Effector memory CD8-positive, alpha-beta T cell (primary cell): Measurements from ENCODE around the gene ABHD16B.

ENCODE experiments used
- ATAC-seq: fragments of 150-1000 bp; cut with Tn5 transposase; replicated peaks from 2 replicates; pipeline ENCODE4 v1.10.0; 2021; ENCODE audit warnings: mild to moderate bottlenecking, moderate library complexity
- DNase-seq, 3 experiments: peaks; one replicate each; pipeline ENCODE4 v3.0.0; 2021
- H3K27ac Mint-ChIP-seq, 2 donors: one replicate each; pipeline ENCODE4 v1.8.0; 2022; ENCODE audit warnings: mild to moderate bottlenecking in 2 of 2, mixed read lengths in 2 of 2, moderate library complexity in 2 of 2
- H3K27me3 Mint-ChIP-seq, 2 donors: one replicate each; pipeline ENCODE4 v1.8.0; 2022; ENCODE audit warnings: mixed read lengths in 2 of 2
- H3K36me3 Mint-ChIP-seq: one replicate; pipeline ENCODE4 v1.8.0; 2022; ENCODE audit warnings: mild to moderate bottlenecking, moderate library complexity, mixed read lengths; ENCODE audit not compliant: insufficient read depth
- H3K4me1 Mint-ChIP-seq, 2 donors: one replicate each; pipeline ENCODE4 v1.8.0; 2022; ENCODE audit warnings: low read depth in 2 of 2, mixed read lengths in 2 of 2
- H3K4me3 Mint-ChIP-seq, 2 donors: one replicate each; pipeline ENCODE4 v1.8.0; 2022; ENCODE audit warnings: mild to moderate bottlenecking in 2 of 2, mixed read lengths in 2 of 2, moderate library complexity in 2 of 2
- H3K9me3 Mint-ChIP-seq, 2 donors: one replicate each; pipeline ENCODE4 v1.8.0; 2022; ENCODE audit warnings: mixed read lengths in 2 of 2

ABHD16B gene

DNA sequence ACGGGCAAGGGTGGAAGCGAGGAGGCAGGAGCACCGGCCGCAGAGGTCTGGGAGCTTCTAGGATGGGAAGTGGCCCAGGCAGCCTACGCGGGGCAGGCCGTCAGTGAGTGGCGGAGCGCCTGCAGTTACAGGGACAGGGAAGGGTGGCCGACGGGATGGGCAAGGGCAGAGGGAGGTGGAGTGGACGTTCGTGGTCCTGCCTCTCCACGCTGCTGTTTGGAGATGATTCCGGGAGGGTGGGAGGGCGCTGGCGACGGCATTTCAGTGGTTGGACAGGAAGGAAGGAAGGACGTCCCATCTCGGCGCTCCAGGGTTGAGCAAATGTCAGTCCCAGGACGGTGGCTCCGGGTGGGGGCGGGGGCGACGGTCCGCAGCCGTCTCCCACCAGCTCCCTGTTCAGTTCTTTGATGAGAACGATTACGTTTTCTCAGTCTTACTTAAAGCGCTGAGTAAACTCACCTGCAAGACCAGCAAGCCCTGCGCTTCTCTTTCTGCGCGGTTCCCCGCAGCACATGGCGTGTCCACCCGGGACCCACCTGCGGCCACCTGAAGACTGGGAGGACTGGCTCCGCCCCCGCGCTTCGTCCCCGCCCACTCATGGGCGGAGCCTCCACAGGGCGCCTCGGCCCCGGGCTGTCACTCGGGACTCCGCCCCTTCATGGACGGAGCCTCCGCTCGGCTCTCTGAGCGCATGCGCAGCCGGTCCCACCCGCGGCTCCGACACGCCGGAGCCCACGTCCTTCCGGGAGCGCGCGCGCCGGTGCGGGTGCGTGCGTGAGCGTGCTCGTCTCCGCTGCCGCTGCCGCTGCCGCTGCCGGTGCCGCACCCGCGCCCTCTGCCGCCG is 33.3 kb downstream of the ABHD16B start, which contains the start of gene DNAJC5:
DNAJC5 (plus strand) TSS at position 769 of the 844 bp plus-strand sequence. CDS start 33,220 bp downstream, outside the sequence.
- H3K4me1 Mint-ChIP-seq = peaks cover 35 to 41% of the 10 kb centered on the region in 2 donors
- H3K27me3 Mint-ChIP-seq = no peaks in the 10 kb centered on the region
- no peaks in the 10 kb centered on the region for H3K9me3 Mint-ChIP-seq
- DNase-seq (peak; percentile 94 to 97 (median 95)), ATAC-seq (peak; percentile 82)
- peak within 1 kb of the TSS; percentile 82 to 92 for H3K4me3 Mint-ChIP-seq
- peaks cover 34% of the 10 kb centered on the region for H3K36me3 Mint-ChIP-seq
- H3K27ac Mint-ChIP-seq = peak within 1 kb of the TSS; percentile 95 to 96

DNA sequence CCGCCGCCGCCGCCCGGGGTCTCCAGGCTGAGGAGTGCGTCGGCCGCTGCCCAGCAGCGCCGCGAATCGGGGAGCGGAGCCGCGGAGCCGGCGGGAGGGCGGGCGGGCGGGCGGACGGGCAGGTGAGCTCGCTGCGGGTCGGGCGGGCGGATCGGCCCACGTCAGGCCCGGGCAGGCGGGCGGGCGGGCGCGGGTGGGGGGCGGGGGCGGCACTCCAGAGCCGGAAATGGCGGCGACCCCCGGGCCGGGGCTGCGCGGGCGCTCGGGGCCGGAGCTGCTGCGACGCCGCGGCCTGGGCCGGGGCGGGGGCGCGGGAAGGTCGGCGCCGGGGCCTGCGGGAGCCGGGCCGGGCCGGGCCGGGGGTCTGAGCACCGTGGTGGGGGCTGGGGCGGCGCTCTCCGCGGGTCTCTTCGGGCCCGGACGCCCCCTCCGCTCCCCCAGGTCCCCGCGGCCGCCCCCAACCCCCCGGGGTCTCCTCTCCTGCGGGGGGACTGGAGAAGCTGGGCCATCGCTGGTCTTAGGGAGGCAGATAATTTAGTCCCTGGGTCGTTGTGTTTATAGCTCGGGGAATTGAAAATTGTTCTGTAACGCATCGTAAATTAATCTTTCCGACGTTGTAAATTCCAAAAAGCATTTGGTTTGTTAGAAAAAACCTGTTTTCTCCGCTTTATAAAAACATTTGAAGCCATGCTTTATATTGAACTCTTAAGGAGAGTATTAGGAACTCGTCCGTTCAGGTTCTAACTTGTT is 34.1 kb downstream of the ABHD16B start:
- peaks cover 29% of the 10 kb centered on the region for H3K36me3 Mint-ChIP-seq
- peak overlapping the region; percentile 82 to 92 for H3K4me3 Mint-ChIP-seq
- no peak for ATAC-seq
- peak overlapping the region; percentile 95 to 96 for H3K27ac Mint-ChIP-seq
- H3K27me3 Mint-ChIP-seq = no peaks in the 10 kb centered on the region
- H3K4me1 Mint-ChIP-seq = peaks cover 35 to 41% of the 10 kb centered on the region in 2 donors
- DNase-seq = no peak
- no peaks in the 10 kb centered on the region for H3K9me3 Mint-ChIP-seq

DNA sequence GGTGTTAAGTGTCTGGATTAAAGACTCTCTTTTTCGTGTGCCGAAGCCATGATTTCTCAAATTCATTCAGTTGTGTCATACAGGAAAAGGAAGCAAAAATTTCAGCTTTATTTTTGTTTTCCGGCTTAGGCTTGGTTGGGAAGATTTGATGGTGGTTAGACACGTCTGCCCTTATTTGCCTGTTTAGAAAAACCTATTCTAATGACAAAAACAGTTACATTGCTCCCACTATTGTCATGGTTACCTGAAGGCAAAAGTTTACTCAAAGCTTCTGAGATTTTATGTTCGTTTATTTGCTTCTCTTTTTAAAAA is 34.6 kb downstream of the ABHD16B start:
- DNase-seq (no peak), ATAC-seq (peak; percentile 28)
- peaks cover 29% of the 10 kb centered on the region for H3K36me3 Mint-ChIP-seq
- peak overlapping the region; percentile 95 to 96 for H3K27ac Mint-ChIP-seq
- peak overlapping the region; percentile 82 to 92 for H3K4me3 Mint-ChIP-seq
- peaks cover 35 to 41% of the 10 kb centered on the region in 2 donors for H3K4me1 Mint-ChIP-seq
- H3K27me3 Mint-ChIP-seq = no peaks in the 10 kb centered on the region
- H3K9me3 Mint-ChIP-seq = no peaks in the 10 kb centered on the region

DNA sequence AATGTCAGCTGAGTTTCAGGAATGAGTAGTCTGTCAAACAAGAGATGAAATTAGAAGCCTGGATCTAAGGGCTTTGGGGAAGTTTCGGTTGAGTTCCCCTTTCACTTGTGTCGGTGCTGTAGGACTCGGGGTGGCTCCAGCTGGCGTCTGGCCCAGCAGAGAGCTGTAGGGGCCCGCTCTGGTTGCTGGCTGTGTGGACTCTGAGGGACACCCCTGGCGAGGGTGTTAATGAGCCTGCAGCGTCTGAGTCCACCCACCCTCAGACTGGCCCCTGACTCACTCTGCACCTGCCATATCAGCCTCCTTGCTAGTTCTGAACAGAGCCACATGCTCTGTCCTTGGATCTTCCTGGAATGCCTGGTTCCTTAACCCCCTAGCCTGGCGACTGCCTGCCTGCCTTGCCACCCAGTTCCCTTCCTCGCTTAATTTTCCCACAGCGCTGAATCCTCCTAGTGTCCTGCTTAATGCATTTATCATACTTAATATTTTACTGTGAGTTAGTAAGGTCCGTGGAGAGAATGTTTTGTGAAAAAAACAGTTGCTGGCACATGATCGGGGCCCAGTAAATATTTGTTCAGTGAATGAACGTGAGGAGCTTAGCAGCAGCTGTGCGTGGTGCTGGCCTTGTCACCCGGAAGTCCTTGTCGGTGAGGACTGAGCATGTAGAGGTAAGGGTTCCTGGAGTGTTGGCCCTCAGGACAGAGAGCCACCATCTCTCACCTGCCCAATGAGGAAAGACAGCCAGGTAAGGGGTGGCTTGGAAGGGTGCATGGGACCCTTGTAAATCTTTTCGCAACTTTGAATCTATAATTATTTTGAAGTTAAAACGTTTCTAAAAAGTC is 35.2 kb downstream of the ABHD16B start:
- Mint-ChIP-seq H3K27ac (peak overlapping the region; percentile 95 to 96), H3K27me3 (no peaks in the 10 kb centered on the region)

DNA sequence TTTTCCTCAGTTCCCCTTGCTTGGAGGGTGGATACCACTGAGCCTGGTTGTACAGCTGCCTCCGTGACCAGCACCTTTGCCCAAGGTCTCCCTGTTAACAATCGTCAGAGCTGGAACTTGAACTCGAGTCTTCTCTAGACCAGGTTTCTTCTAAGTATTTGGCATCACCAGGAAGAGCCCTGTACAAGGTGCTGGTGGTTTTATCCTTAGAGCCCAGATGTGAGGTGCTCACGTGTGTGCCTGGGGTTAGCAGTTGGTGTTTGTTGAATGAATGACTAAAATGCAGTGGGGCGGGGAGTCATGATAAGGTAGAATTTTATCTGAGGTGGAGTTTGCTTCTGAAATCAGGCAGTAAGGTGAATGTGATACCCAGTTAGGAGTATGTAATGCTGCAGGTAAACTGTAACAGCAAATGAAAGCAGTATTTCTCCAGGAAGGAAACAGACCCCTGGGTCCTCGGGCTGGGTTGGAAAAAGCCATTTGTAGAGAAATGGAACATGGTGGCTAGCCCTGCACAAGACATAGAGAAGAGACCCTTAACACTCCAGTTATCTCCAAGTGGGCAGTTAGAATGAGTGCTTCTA is 36.8 kb downstream of the ABHD16B start:
- Mint-ChIP-seq H3K9me3 (no peaks in the 10 kb centered on the region), H3K27ac (peak overlapping the region; percentile 72 to 96), H3K36me3 (peaks cover 36% of the 10 kb centered on the region), H3K4me3 (peak overlapping the region; percentile 61 to 92), H3K27me3 (no peaks in the 10 kb centered on the region), H3K4me1 (peaks cover 44 to 50% of the 10 kb centered on the region in 2 donors)
- ATAC-seq (no peak), DNase-seq (no peak)

More for the DNA sequence above, 35.2 kb downstream of the ABHD16B start:
- Mint-ChIP-seq H3K36me3 (peaks cover 31% of the 10 kb centered on the region), H3K4me3 (peak overlapping the region; percentile 82 to 92), H3K4me1 (peaks cover 39 to 44% of the 10 kb centered on the region in 2 donors), H3K9me3 (no peaks in the 10 kb centered on the region)
- peak; percentile 24 for ATAC-seq
- peak in 2 of 3 experiments; percentile 14 to 19 for DNase-seq

DNA sequence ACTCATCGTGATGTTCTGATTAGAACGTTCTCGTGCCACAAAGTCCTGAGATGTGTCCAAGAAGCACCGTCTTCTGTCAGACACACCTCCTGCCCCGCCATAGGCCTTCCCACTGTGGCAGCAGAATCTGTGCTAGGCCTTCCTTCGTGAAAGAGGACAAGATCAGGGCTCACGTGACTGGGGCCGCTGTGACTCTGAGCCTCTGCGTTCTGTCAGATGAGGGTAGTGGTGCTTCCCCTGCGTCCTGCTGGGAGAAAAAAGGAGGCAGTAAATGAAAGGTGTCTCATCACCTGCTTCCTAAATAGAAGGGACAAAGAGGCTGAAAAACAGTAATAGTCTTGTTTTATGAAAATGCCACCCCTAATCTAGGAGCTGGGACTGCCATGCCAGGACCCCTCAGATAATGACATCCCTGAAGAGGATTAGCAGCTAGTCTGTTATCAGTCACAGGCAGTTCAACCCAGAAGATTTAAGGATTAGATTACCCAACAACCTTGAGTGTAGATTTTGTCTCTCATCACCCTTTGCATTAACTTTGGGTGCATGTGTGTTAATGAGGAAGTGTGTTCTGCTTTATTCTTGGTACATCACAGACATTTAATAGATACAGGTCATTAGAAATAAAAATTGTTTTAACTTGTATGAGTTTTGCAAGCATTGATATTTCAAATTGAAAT is 37.7 kb downstream of the ABHD16B start:
- Mint-ChIP-seq H3K9me3 (no peaks in the 10 kb centered on the region), H3K4me1 (peaks cover 47 to 51% of the 10 kb centered on the region in 2 donors), H3K27ac (peak overlapping the region in 1 of 2 donors; percentile 96), H3K36me3 (peaks cover 41% of the 10 kb centered on the region), H3K4me3 (no peak overlapping the region), H3K27me3 (no peaks in the 10 kb centered on the region)
- ATAC-seq = no peak
- no peak for DNase-seq

DNA sequence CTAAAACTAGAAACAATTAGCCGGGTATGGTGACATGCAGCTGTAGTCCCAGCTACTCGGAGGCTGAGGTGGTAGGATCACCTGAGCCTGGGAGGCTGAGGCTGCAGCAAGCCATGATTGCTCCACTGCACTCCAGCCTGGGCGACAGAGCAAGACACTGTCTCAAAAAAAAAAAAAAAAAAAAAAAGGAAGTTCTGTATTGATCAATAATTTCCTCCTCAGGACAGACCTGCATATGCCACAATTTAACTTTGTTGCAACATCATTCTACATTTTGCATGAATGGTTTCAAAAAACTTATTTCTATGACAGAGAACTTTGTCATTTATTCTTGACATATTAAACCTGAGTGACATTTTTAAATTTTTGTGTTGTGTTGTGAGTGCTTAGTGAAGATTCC is 39.1 kb downstream of the ABHD16B start:
- DNase-seq = no peak
- Mint-ChIP-seq H3K4me3 (no peak overlapping the region), H3K4me1 (peaks cover 44 to 49% of the 10 kb centered on the region in 2 donors), H3K36me3 (peaks cover 39% of the 10 kb centered on the region), H3K27me3 (no peaks in the 10 kb centered on the region), H3K27ac (no peak overlapping the region), H3K9me3 (no peaks in the 10 kb centered on the region)
- no peak for ATAC-seq

DNA sequence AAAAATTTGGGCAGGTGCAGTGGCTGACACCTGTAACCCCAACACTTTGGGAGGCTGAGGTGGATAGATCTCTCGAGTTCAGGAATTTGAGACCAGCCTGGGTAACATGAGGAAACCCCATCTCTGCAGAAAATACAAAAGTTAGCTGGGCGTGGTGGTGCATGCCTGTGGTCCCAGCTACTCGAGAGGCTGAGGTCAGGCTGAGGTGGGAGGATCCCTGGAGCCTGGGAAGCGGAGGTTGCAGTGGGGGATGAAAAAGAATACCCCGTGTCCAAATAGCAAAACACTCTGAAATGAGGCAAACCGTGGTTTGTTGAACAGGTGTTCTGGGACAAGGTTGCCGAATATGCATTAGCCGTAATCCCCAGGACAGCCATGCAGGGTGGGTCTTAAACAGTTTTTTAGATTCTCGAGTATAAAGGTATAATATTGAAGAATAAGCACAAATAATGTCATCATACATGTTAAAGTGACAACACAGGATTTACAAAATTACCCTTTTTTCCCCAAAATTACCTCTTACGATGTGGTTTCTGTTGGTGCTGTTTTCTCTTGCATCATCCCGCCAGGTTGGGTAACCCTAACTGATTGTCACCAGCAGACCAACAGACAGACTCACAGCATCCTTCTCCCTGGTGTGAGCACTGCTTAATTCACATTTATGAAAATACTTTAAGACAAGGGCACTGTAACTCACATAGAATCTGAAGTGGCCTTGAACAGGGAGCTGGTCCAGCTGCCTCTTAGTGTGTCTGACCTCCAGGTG is 42.7 kb downstream of the ABHD16B start:
- H3K9me3 Mint-ChIP-seq = no peaks in the 10 kb centered on the region
- H3K27me3 Mint-ChIP-seq = no peaks in the 10 kb centered on the region
- H3K27ac Mint-ChIP-seq = peak overlapping the region; percentile 67 to 100
- H3K4me3 Mint-ChIP-seq = peak overlapping the region in 1 of 2 donors; percentile 25
- DNase-seq (no peak), ATAC-seq (no peak)
- peaks cover 23 to 28% of the 10 kb centered on the region in 2 donors for H3K4me1 Mint-ChIP-seq
- peaks cover 27% of the 10 kb centered on the region for H3K36me3 Mint-ChIP-seq

DNA sequence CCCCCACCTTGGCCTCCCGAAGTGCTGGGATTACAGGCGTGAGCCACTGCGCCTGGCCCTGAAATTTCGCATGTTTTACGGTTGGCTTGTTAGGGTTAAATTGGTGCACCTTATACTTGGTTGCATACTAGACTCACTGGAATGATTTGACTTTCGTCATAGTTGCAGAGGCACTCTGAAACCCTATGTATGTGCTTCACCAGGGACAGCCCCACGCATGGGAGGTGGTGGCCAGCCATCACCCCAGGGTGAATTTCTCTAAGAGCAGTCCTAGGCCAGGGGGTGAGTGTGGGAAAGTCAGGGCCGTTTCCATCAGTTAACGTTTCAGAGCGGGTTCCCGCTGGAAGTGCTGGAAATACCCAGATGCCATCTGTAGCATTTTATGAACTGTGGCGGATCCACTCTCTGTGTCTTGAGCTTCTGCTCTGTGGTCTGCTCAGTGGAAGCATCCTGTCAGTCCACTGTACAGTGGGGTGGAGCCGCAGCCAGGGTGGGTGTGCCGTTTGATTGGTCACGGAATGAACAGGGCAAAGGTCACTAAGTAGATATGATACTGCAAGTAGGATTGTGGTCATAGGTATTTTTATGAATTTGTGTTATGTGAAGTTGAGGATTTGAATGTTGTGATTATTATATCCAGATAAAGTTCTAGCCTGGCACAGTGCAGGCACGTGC is 46.8 kb downstream of the ABHD16B start:
- H3K4me1 Mint-ChIP-seq = peaks cover 27 to 35% of the 10 kb centered on the region in 2 donors
- ATAC-seq (no peak), DNase-seq (no peak)
- H3K27me3 Mint-ChIP-seq = no peaks in the 10 kb centered on the region
- H3K9me3 Mint-ChIP-seq = no peaks in the 10 kb centered on the region
- H3K36me3 Mint-ChIP-seq = peaks cover 18% of the 10 kb centered on the region
- H3K4me3 Mint-ChIP-seq = no peak overlapping the region
- peak overlapping the region; percentile 33 to 47 for H3K27ac Mint-ChIP-seq

DNA sequence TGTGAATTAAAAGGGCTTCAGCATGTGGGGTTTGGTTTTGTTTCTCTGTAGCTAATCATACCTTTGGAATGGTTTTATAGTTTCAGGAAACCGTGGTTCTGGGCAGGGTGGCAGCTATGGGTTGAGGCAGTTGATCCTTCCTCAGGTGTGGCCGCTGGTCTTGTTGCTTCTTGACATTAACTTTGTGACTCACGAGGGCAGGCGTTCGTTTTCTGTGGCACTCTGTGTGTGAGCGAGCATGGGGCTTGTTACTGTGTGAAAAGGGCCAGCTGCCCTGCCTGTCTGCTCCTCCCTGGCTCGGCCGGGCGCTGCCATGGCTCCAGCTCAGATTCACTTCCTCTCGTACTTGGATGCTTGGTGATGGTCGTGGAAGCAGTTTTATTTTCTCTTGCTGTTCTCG is 49.9 kb downstream of the ABHD16B start:
- no peak for ATAC-seq
- Mint-ChIP-seq H3K4me1 (peaks cover 29 to 31% of the 10 kb centered on the region in 2 donors), H3K36me3 (peaks cover 18% of the 10 kb centered on the region), H3K27ac (peak overlapping the region in 1 of 2 donors; percentile 88), H3K4me3 (peak overlapping the region in 1 of 2 donors; percentile 38), H3K9me3 (no peaks in the 10 kb centered on the region), H3K27me3 (no peaks in the 10 kb centered on the region)
- DNase-seq = no peak
